Dendritic cell treated with granulocyte-macrophage colony-stimulating factor and Interleukin-4, amounts not matched to agents 40 ng/mL and 50 ng/mL, for 4 days (primary cell): Measurements from ENCODE around the gene DTWD2.
"Not testable (repeated sequence)": the region's sequence is repeated elsewhere in the genome, so short reads cannot be mapped to it uniquely, and the experiment has no call there.

Experiments used
- H3K27ac Mint-ChIP-seq: one replicate; pipeline ENCODE4 v1.8.0; 2022; ENCODE audit warnings: mild to moderate bottlenecking, mixed read lengths
- H3K27me3 Mint-ChIP-seq: one replicate; pipeline ENCODE4 v1.8.0; 2022; ENCODE audit warnings: mild to moderate bottlenecking, mixed read lengths
- H3K36me3 Mint-ChIP-seq: one replicate; pipeline ENCODE4 v1.8.0; 2022; ENCODE audit warnings: low read depth, mixed read lengths
- H3K4me1 Mint-ChIP-seq: one replicate; pipeline ENCODE4 v1.8.0; 2022; ENCODE audit warnings: low read depth, mixed read lengths
- H3K4me3 Mint-ChIP-seq: one replicate; pipeline ENCODE4 v1.8.0; 2022; ENCODE audit warnings: mild to moderate bottlenecking, moderate library complexity, mixed read lengths
- H3K9me3 Mint-ChIP-seq: one replicate; pipeline ENCODE4 v1.8.0; 2022; ENCODE audit warnings: mixed read lengths
- intact Hi-C: fragments of 100-400 bp; cut with micrococcal nuclease; formaldehyde crosslinking; loops from one replicate; pipeline ENCODE4 v1.15.0; 2022

Gene DTWD2

GRCh38 chr5:118952992-118953651 is 35.2 kb downstream of the DTWD2 start:
- no peak overlapping the region for H3K4me3 Mint-ChIP-seq
- H3K36me3 Mint-ChIP-seq = no peaks in the 10 kb centered on the region
- intact Hi-C loops = loop anchor here (10.0 kb wide), 1 partner anchor 1498 kb away; no protein-coding TSS in a partner anchor
- H3K4me1 Mint-ChIP-seq = no peaks in the 10 kb centered on the region
- no peak overlapping the region for H3K27ac Mint-ChIP-seq
- H3K27me3 Mint-ChIP-seq = no peaks in the 10 kb centered on the region
- H3K9me3 Mint-ChIP-seq = no peaks in the 10 kb centered on the region

- not testable (repeated sequence) for H3K27ac Mint-ChIP-seq, H3K4me3 Mint-ChIP-seq, H3K9me3 Mint-ChIP-seq, H3K27me3 Mint-ChIP-seq, H3K4me1 Mint-ChIP-seq, H3K36me3 Mint-ChIP-seq
- intact Hi-C loops = loop anchor here (10.0 kb wide), 1 partner anchor 1498 kb away; no protein-coding TSS in a partner anchor
These were observed 36.0 kb downstream of the DTWD2 start for GRCh38 chr5:118952306-118952705.

DNA sequence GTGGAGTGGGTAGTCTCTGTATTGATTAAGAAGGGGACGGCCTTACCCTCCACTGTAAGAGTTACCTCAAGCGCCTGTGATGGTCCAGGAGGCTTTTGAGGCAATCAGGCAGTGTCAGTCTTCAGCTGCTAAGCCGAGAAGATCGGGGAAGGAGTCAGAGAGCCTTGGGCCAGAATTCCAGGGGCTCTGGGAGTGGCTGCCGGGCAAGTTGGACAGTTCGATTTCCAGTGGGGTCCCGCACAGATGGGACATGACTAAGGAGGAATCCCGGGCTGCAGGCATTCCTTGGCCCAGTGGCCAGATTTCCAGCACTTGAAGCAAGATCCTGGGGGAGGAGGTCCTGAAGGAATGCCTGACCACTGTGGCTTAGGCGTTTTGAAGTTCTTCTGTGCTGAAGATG is 38.0 kb downstream of the DTWD2 start:
- not testable (repeated sequence) for H3K4me3 Mint-ChIP-seq, H3K4me1 Mint-ChIP-seq, H3K36me3 Mint-ChIP-seq, H3K9me3 Mint-ChIP-seq, H3K27me3 Mint-ChIP-seq, H3K27ac Mint-ChIP-seq
- intact Hi-C loops = loop anchor here (10.0 kb wide), 1 partner anchor 1496 kb away; no protein-coding TSS in a partner anchor

DNA sequence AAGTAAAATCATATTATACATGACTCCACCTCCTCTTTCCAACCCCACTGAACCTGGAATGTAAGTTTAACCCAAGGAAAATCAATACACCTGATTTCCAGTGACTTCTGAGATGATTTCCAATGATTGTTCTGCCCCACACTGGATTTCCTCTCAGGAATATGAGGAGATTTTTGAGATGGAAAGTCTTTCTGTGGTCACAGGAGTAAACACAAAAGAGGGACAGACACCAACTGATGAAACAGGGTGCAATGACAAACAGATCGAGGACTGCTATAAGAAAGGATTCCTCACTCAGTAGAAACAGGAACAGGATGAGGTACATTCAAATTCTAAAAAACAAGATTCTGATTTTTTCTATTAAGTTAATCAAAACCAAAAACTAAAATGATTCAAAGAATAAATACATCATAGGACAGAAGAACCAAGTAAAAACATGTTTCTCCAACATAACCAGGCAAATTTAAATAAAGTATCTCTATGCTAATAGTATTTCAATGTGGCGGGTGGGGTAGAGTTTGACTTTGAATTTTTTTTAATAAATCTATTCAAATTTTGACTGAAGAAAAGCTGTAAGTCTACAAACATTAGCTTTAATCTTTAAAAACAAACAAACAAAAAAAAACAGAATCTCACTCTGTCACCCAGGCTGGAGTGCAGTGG is 42.1 kb downstream of the DTWD2 start:
- no peak overlapping the region for H3K27ac Mint-ChIP-seq
- H3K4me1 Mint-ChIP-seq = no peaks in the 10 kb centered on the region
- H3K27me3 Mint-ChIP-seq = no peaks in the 10 kb centered on the region
- H3K4me3 Mint-ChIP-seq = no peak overlapping the region
- intact Hi-C loops = no loop called here
- H3K9me3 Mint-ChIP-seq = no peaks in the 10 kb centered on the region
- H3K36me3 Mint-ChIP-seq = no peaks in the 10 kb centered on the region

- intact Hi-C loops = no loop called here
- Mint-ChIP-seq H3K27me3 (no peaks in the 10 kb centered on the region), H3K36me3 (no peaks in the 10 kb centered on the region), H3K27ac (no peak overlapping the region), H3K9me3 (no peaks in the 10 kb centered on the region), H3K4me1 (no peaks in the 10 kb centered on the region), H3K4me3 (no peak overlapping the region)
These were observed 50.8 kb downstream of the DTWD2 start for GRCh38 chr5:118937393-118938061.

- intact Hi-C loops = no loop called here
These were observed 54.6 kb downstream of the DTWD2 start for GRCh38 chr5:118933703-118934102.

DNA sequence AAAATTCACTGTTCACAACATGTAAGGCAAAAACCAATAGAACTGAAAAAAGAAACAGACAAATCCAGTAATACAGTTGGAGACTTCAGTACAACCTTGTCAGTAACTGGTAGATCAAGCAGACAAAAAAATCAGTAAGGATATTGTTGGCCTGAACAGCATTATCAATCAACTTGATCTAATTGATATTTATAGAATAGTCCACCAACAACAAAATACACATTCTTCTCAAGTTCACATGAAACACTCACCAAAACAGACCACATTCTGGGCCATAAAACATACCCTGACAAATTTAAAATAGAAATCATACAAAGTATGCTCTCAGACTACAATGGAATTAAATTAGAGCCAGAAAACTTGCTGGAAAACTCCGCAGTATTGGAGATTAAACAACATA is 56.8 kb downstream of the DTWD2 start:
- intact Hi-C loops = no loop called here
- Mint-ChIP-seq H3K27ac (no peak overlapping the region), H3K27me3 (no peaks in the 10 kb centered on the region), H3K4me1 (no peaks in the 10 kb centered on the region), H3K36me3 (peaks cover 3% of the 10 kb centered on the region), H3K4me3 (no peak overlapping the region), H3K9me3 (peaks cover 15% of the 10 kb centered on the region)

More at GRCh38 chr5:118933703-118934102, 54.6 kb downstream of the DTWD2 start:
- Mint-ChIP-seq H3K27ac (no peak overlapping the region), H3K27me3 (no peaks in the 10 kb centered on the region), H3K4me3 (no peak overlapping the region), H3K9me3 (peaks cover 15% of the 10 kb centered on the region), H3K4me1 (no peaks in the 10 kb centered on the region), H3K36me3 (no peaks in the 10 kb centered on the region)

- no peak overlapping the region for H3K4me3 Mint-ChIP-seq
- peaks cover 5% of the 10 kb centered on the region for H3K36me3 Mint-ChIP-seq
- H3K4me1 Mint-ChIP-seq = peaks cover 4% of the 10 kb centered on the region
- intact Hi-C loops = no loop called here
- no peaks in the 10 kb centered on the region for H3K27me3 Mint-ChIP-seq
- peaks cover 10% of the 10 kb centered on the region for H3K9me3 Mint-ChIP-seq
- H3K27ac Mint-ChIP-seq = no peak overlapping the region
These were observed 64.3 kb downstream of the DTWD2 start for GRCh38 chr5:118924006-118924389.

- H3K9me3 Mint-ChIP-seq = peaks cover 10% of the 10 kb centered on the region
- H3K36me3 Mint-ChIP-seq = peaks cover 5% of the 10 kb centered on the region
- no peak overlapping the region for H3K27ac Mint-ChIP-seq
- H3K27me3 Mint-ChIP-seq = no peaks in the 10 kb centered on the region
- intact Hi-C loops = no loop called here
- no peak overlapping the region for H3K4me3 Mint-ChIP-seq
- peaks cover 4% of the 10 kb centered on the region for H3K4me1 Mint-ChIP-seq
These were observed 64.9 kb downstream of the DTWD2 start for GRCh38 chr5:118923295-118924005.

- no peaks in the 10 kb centered on the region for H3K27me3 Mint-ChIP-seq
- intact Hi-C loops = no loop called here
- H3K4me3 Mint-ChIP-seq = no peak overlapping the region
- H3K4me1 Mint-ChIP-seq = peaks cover 4% of the 10 kb centered on the region
- peaks cover 10% of the 10 kb centered on the region for H3K9me3 Mint-ChIP-seq
- peaks cover 5% of the 10 kb centered on the region for H3K36me3 Mint-ChIP-seq
- H3K27ac Mint-ChIP-seq = no peak overlapping the region
These were observed 66.5 kb downstream of the DTWD2 start for GRCh38 chr5:118921866-118922265.

- H3K27ac Mint-ChIP-seq = no peak overlapping the region
These were observed 69.3 kb downstream of the DTWD2 start for GRCh38 chr5:118919016-118919415.

GRCh38 chr5:118918232-118918631 is 70.1 kb downstream of the DTWD2 start:
- Mint-ChIP-seq H3K4me1 (peaks cover 7% of the 10 kb centered on the region), H3K27ac (no peak overlapping the region), H3K36me3 (no peaks in the 10 kb centered on the region), H3K4me3 (no peak overlapping the region), H3K9me3 (peaks cover 2% of the 10 kb centered on the region), H3K27me3 (no peaks in the 10 kb centered on the region)
- intact Hi-C loops = no loop called here

More at GRCh38 chr5:118919016-118919415, 69.3 kb downstream of the DTWD2 start:
- no peak overlapping the region for H3K4me3 Mint-ChIP-seq
- no peaks in the 10 kb centered on the region for H3K27me3 Mint-ChIP-seq
- intact Hi-C loops = no loop called here
- no peaks in the 10 kb centered on the region for H3K36me3 Mint-ChIP-seq
- peaks cover 10% of the 10 kb centered on the region for H3K9me3 Mint-ChIP-seq
- peaks cover 9% of the 10 kb centered on the region for H3K4me1 Mint-ChIP-seq

DNA sequence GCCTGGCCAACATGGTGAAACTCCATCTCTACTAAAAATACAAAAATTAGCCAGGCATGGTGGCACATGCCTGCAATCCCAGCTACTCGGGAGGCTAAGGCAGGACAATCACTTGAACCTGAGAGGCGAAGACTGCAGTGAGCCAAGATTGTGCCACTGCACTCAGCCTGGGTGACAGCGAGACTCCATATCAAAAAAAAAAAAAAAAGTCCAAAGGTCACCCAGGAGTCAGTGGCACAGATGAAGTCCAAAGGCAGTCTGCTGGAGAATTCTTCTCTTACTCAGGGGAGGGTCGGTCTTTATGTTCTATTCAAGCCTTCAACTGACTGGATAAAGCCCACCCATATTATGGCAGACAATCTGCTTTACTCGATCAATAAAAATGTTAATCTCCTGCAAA is 80.8 kb downstream of the DTWD2 start:
- H3K27me3 Mint-ChIP-seq, H3K4me3 Mint-ChIP-seq, H3K4me1 Mint-ChIP-seq, intact Hi-C loops, H3K9me3 Mint-ChIP-seq, H3K36me3 Mint-ChIP-seq, H3K27ac Mint-ChIP-seq: not testable (repeated sequence)

GRCh38 chr5:118906947-118907346 is 81.4 kb downstream of the DTWD2 start:
- Mint-ChIP-seq H3K9me3 (no peaks in the 10 kb centered on the region), H3K36me3 (no peaks in the 10 kb centered on the region), H3K4me1 (no peaks in the 10 kb centered on the region), H3K4me3 (no peak overlapping the region), H3K27ac (no peak overlapping the region), H3K27me3 (no peaks in the 10 kb centered on the region)
- intact Hi-C loops = no loop called here
